Subcutaneous abdominal adipose tissue (tissue), 5 donors: ENCODE measurements around the gene AK9.

Experiments
- H3K27ac ChIP-seq: one replicate; pipeline ENCODE4 v1.7.0; 2013; ENCODE audit warnings: low read depth, mild to moderate bottlenecking, inconsistent platforms, low read length, moderate library complexity
- H3K27me3 ChIP-seq, 5 donors: one replicate each; pipeline ENCODE4 v1.7.0; 2013; ENCODE audit warnings: low read length in 5 of 5, inconsistent platforms in 1 of 5; ENCODE audit not compliant: control insufficient read depth in 5 of 5, insufficient read depth in 4 of 5
- H3K36me3 ChIP-seq, 5 donors: one replicate each; pipeline ENCODE4 v1.7.0; 2013; ENCODE audit warnings: low read length in 5 of 5; ENCODE audit not compliant: control insufficient read depth in 5 of 5, insufficient read depth in 5 of 5
- H3K4me1 ChIP-seq, 5 donors: one replicate each; pipeline ENCODE4 v1.7.0; 2013; ENCODE audit warnings: low read length in 5 of 5, mild to moderate bottlenecking in 3 of 5, moderate library complexity in 1 of 5; ENCODE audit not compliant: control insufficient read depth in 5 of 5, insufficient read depth in 5 of 5
- H3K4me3 ChIP-seq, 5 donors: one replicate each; pipeline ENCODE4 v1.7.0; 2013; ENCODE audit warnings: low read length in 5 of 5, low read depth in 1 of 5
- H3K9ac ChIP-seq, 5 donors: one replicate each; pipeline ENCODE4 v1.7.0; 2013; ENCODE audit warnings: low read length in 5 of 5, mild to moderate bottlenecking in 4 of 5, moderate library complexity in 3 of 5
- H3K9me3 ChIP-seq, 5 donors: one replicate each; pipeline ENCODE4 v1.7.0; 2013; ENCODE audit warnings: low read length in 5 of 5; ENCODE audit not compliant: control insufficient read depth in 5 of 5
- donor health status: healthy.
- donor health status: healthy.
- donor health status: healthy.
- donor health status: healthy.
- donor health status: healthy.

AK9 gene

DNA sequence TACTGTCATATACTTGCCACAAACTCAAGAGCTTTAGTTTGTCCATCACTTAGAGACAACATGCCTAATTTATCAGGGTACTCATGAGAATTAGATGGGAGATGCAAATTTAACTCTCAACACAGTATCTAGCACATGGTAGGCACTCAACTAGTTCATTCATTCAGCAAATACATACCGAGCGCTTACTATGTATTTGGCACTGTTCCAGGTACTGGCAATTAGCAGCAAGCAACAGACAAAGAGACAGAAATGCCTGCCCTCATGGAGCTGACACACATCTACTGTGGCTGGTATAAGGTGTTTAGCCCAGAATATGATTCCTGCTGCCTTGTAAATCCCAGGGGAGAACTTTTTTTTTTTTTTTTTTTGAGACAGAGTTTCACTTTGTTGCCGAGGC lies 240.2 kb downstream of the AK9 start:
- Histone ChIP-seq H3K9me3 (no peaks in the 10 kb centered on the region), H3K4me3 (no peak overlapping the region), H3K4me1 (peaks cover 2 to 26% (median 18%) of the 10 kb centered on the region in 5 donors), H3K36me3 (peaks cover 0 to 36% (median 13%) of the 10 kb centered on the region in 5 donors), H3K27ac (no peak overlapping the region), H3K27me3 (peaks cover 0 to 6% (median 0%) of the 10 kb centered on the region in 5 donors), H3K9ac (no peak overlapping the region)

DNA sequence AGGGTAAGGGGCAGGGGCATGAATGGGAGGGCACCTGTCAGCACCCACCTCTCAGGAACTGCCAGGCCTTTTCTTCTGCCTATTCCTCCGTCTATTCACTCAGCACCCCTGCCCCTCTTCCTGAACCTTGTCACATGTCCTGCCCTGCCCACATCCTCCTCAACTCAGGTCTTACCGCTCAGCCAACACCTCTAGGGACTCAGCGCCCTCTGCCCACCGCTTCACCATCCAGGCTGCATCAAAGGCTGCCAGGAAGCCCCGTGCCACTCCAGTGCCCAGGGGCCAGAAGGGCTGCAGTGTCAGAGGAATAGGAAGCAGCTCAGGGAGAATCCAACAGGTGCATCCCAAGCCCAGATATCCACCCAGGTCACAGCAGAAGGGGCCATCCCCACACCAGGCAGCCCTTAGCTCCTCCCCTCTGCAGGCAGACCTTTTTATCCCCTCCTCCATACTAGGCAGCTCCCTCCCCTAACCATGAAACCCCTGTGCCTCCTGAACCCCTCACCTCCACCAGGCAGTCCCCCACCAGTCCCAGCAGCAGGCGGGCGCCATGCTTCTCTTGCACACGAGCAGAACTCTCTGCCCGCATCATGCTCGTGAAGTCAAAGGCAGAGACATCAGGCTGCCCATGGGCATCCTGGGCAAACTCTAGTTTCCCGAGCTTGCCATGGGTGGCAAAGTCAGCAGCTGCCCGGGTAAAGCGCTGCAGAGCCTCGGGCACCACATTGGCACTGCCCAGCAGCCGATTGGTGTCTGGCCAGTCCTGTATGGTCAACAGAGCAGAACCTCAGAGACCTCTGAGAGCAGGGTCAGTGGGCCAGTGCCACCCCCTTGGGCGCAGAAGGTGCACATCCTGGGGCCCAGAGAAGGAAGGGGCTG lies 241.0 kb downstream of the AK9 start:
- Histone ChIP-seq H3K36me3 (peaks cover 0 to 44% (median 20%) of the 10 kb centered on the region in 5 donors), H3K9ac (no peak overlapping the region), H3K4me1 (peaks cover 2 to 20% (median 14%) of the 10 kb centered on the region in 5 donors), H3K9me3 (no peaks in the 10 kb centered on the region), H3K4me3 (no peak overlapping the region), H3K27ac (no peak overlapping the region), H3K27me3 (peaks cover 0 to 6% (median 0%) of the 10 kb centered on the region in 5 donors)

DNA sequence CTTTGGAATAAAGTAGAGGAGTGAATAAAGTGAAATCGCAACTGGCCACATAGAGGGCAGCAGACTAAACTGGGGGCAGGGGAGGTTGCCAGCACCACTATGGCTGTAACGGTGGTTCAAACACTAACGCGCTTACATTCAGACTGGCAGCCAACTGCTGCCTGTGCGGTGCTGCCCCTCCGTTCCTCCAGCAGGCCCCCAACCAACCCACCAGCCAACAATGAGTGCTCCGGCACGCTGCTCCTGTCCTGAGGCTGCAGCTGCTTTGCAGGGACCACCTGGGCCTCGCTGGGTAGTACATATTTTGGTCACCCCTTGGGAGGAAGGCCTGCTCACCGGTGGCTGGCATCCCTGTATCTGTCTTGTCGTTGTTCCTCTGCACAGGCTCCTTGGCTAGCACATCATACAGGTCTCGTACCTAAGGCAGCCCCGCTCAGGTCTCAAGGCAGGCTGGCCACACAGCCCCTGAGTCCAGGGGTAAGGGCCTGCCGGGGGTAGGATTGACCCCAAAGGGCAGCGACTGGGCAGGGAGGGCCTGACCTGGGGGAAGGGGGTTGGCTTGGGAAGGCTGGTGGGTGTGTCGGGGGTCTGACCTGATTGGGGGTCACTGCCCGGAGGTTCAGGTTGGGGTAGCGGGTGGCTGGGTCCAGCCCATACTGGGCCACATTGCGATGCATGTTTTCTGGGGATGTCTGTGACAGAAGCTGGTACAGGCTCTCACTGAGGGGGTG lies 241.8 kb downstream of the AK9 start:
- H3K9ac ChIP-seq = no peak overlapping the region
- peaks cover 0 to 52% (median 25%) of the 10 kb centered on the region in 5 donors for H3K36me3 ChIP-seq
- no peak overlapping the region for H3K27ac ChIP-seq
- peaks cover 0 to 6% (median 0%) of the 10 kb centered on the region in 5 donors for H3K27me3 ChIP-seq
- H3K4me3 ChIP-seq = no peak overlapping the region
- H3K4me1 ChIP-seq = peaks cover 0 to 12% (median 7%) of the 10 kb centered on the region in 5 donors
- no peaks in the 10 kb centered on the region for H3K9me3 ChIP-seq

DNA sequence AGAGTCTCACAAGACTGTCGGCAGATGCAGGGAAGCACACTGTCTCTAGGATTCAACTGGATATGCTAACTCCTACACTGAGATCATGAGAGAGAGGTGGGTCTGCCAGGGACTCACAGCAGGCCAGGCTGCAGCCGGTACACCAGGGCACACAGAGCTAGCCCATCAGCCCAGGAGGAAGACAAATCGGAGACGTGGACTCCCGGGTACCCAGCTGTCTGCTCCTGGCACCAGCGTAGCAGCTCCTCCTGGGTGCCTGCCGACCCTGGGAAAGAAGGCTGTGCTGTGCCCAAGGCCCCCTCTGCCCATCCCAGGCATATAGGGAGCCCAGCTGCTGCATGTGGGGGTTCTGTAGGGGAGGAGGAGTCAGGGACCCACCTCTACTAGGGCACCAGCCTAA lies 242.4 kb downstream of the AK9 start:
- Histone ChIP-seq H3K4me3 (no peak overlapping the region), H3K9ac (no peak overlapping the region), H3K4me1 (peaks cover 0 to 6% (median under 1%) of the 10 kb centered on the region in 5 donors), H3K27ac (no peak overlapping the region), H3K9me3 (no peaks in the 10 kb centered on the region), H3K36me3 (peaks cover 0 to 58% (median 28%) of the 10 kb centered on the region in 5 donors), H3K27me3 (peaks cover 0 to 6% (median 0%) of the 10 kb centered on the region in 5 donors)

DNA sequence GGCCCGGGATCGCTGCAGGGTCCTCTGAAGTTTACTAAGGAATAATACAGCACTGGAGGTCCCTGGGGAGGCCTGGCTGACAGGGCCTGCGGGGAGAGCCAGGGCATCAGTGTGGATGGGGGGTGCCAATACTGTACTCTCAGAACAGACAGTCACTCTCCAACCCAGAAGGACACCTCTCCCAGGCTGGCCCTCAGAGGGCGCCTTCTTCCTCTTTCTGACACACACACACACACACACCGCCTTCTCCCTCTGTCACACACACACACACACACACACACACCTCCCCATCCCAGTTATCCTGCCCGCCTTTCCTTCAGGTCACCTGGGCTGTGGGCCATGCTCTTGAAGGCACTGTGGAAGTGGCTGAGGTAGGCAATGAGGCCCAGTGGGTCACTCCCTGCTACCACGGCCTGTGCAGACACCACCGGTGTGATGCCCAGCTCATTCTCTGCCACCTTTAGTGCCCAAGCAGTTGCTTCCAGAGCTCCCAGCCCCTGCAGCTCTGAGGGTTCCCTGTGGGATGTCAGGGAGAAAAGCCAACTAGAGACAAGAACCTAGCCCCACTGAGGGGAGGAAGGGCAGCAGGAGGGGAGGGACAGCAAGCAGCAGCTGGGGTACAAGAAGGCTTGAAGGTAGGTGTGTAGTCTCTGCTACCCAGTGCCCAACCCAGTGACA lies 243.0 kb downstream of the AK9 start:
- Histone ChIP-seq H3K4me3 (no peak overlapping the region), H3K36me3 (peaks cover 0 to 61% (median 29%) of the 10 kb centered on the region in 5 donors), H3K4me1 (peaks cover 0 to 3% (median 0%) of the 10 kb centered on the region in 5 donors), H3K9ac (no peak overlapping the region), H3K27ac (no peak overlapping the region), H3K9me3 (no peaks in the 10 kb centered on the region), H3K27me3 (peaks cover 0 to 6% (median 0%) of the 10 kb centered on the region in 5 donors)

DNA sequence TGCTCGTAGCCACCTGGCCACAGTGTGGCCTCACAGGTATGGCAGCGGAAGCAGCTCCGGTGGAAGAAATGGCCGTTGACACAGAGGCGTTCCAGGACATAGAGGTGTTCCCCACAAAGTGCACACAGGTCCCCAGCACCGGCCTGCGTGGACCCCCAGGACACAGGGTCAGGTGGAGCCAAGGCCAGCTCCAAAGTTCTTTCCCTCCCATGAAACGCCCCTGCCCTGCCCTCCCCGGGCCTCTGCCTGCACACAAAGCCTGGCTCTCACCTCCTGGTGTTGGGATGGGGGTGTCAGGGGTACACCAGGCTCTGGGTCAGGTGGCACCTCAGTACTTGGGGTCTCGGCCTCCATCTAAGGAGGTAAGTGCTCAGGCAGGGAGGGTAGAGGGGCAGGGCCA lies 243.9 kb downstream of the AK9 start:
- no peak overlapping the region for H3K4me3 ChIP-seq
- no peak overlapping the region for H3K9ac ChIP-seq
- no peaks in the 10 kb centered on the region for H3K9me3 ChIP-seq
- no peak overlapping the region for H3K27ac ChIP-seq
- H3K27me3 ChIP-seq = peaks cover 0 to 6% (median 0%) of the 10 kb centered on the region in 5 donors
- H3K36me3 ChIP-seq = peaks cover 0 to 63% (median 29%) of the 10 kb centered on the region in 5 donors
- peaks cover 0 to 9% (median 1%) of the 10 kb centered on the region in 5 donors for H3K4me1 ChIP-seq

DNA sequence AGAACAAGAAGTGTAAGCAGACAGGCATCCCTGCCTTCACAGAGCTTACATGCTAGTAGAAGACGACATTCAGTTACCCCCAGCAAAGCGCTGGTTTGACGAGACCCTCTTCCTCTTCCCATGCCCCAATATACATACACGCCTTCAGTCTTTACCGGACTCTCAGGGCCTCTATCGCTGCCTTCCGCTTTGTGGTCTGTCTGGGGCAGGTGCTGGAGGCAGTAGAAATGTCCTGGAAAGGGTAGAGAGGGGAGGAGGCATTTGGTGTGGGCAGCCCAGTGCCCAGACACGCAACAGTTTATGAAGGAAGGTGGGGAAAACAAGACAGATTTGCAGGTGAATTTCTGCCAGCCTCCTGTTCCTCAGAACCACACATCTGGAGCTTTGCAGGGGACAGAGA lies 244.5 kb downstream of the AK9 start:
- Histone ChIP-seq H3K27me3 (peaks cover 0 to 6% (median 0%) of the 10 kb centered on the region in 5 donors), H3K9me3 (no peaks in the 10 kb centered on the region), H3K4me1 (peaks cover 3 to 15% (median 7%) of the 10 kb centered on the region in 5 donors), H3K9ac (no peak overlapping the region), H3K27ac (no peak overlapping the region), H3K36me3 (peaks cover 0 to 57% (median 27%) of the 10 kb centered on the region in 5 donors), H3K4me3 (no peak overlapping the region)

DNA sequence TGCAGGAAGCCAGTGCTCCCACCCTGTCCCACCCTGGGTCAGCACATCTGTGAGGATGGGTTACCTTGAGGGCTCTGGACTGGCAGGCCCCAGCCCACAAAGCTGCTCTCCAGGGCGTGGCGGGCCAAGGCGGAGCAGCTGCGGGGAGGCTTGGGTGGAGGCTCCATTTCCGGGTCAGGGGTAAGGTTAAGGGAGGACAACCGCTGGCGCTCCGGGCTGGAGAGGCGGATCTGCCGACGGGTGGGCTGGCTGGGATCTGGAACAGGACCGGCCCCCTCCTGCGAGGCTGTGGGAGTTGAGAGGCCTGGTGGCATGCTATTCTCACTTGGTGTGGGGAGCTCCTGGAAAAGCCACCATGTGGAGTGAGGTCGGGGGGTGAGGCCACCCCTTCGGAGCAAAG lies 244.9 kb downstream of the AK9 start:
- no peak overlapping the region for H3K27ac ChIP-seq
- H3K4me3 ChIP-seq = no peak overlapping the region
- H3K4me1 ChIP-seq = peaks cover 5 to 19% (median 11%) of the 10 kb centered on the region in 5 donors
- no peak overlapping the region for H3K9ac ChIP-seq
- H3K9me3 ChIP-seq = no peaks in the 10 kb centered on the region
- H3K27me3 ChIP-seq = peaks cover 0 to 6% (median 0%) of the 10 kb centered on the region in 5 donors
- peaks cover 0 to 55% (median 27%) of the 10 kb centered on the region in 5 donors for H3K36me3 ChIP-seq

DNA sequence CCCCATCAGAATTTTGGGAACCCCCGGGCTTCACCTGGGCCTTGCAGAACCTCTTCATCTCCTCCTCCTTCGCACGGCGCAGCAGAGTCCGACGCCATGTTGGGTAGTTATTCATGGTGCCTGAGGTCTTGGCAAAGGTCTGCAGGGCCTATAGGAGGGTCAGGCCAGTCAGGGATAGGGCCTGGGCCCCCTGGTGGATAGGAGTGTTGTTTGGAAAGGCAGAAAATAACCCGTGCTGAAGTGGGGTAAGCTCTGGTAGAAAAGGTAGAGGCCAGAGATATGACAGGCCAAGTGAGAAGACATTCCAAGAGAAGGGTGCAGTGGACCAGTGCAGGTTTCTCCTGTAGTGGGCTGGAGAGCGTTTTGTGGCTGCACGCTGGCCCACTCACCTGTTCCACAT lies 245.6 kb downstream of the AK9 start:
- H3K27ac ChIP-seq = no peak overlapping the region
- H3K4me1 ChIP-seq = peaks cover 5 to 22% (median 11%) of the 10 kb centered on the region in 5 donors
- no peaks in the 10 kb centered on the region for H3K9me3 ChIP-seq
- no peak overlapping the region for H3K9ac ChIP-seq
- peaks cover 0 to 55% (median 27%) of the 10 kb centered on the region in 5 donors for H3K36me3 ChIP-seq
- H3K27me3 ChIP-seq = peaks cover 0 to 6% (median 0%) of the 10 kb centered on the region in 5 donors
- H3K4me3 ChIP-seq = no peak overlapping the region
